H1 (cell line): ENCODE data around the gene AP2B1. TPM values are rescaled to one million over a fixed set of nuclear protein-coding genes. Genes with fewer than 3 reads are reported as not detected.

Experiments
- CHD7 ChIP-seq: fragments of 300-600 bp; sonication (generic); IDR thresholded peaks from 2 replicates; pipeline ENCODE4 v1.7.1; 2012; ENCODE audit warnings: low read length, moderate library complexity, mild to moderate bottlenecking, inconsistent platforms; ENCODE audit not compliant: insufficient replicate concordance
- EZH2 ChIP-seq: fragments of 200-600 bp; sonication (generic); IDR thresholded peaks from 2 replicates; pipeline ENCODE4 v1.7.1; 2012; ENCODE audit warnings: low read depth, mild to moderate bottlenecking, moderate library complexity, low read length, inconsistent platforms; ENCODE audit not compliant: severe bottlenecking
- MAFK ChIP-seq: IDR thresholded peaks from 2 replicates; pipeline ENCODE4 v1.6.1; 2012; ENCODE audit warnings: low read depth, mild to moderate bottlenecking, improper control_type of control experiment, low read length
- NANOG ChIP-seq: IDR thresholded peaks from 2 replicates; pipeline ENCODE4 v1.6.1; 2011; ENCODE audit warnings: low read length, low read depth, mild to moderate bottlenecking, inconsistent platforms; ENCODE audit not compliant: insufficient read depth, poor library complexity, severe bottlenecking
- RNF2 ChIP-seq: fragments of 200-900, 300-1000 bp; sonication (generic); IDR thresholded peaks from 2 replicates; pipeline ENCODE4 v1.7.1; 2016; ENCODE audit warnings: borderline replicate concordance, low read depth, mild to moderate bottlenecking, antibody characterized with exemption, low read length; ENCODE audit not compliant: poor library complexity, severe bottlenecking; ENCODE audit errors: missing control alignments
- SP2 ChIP-seq: IDR thresholded peaks from 2 replicates; pipeline ENCODE4 v1.6.1; 2012; ENCODE audit warnings: mild to moderate bottlenecking, low read length, inconsistent platforms
- TAF7 ChIP-seq: optimal IDR thresholded peaks from 2 replicates; pipeline ENCODE3; 2011; ENCODE audit warnings: low read depth, mild to moderate bottlenecking, inconsistent platforms, low read length, moderate library complexity, borderline replicate concordance
- TCF12 ChIP-seq: IDR thresholded peaks from 2 replicates; pipeline ENCODE4 v1.6.1; 2011; ENCODE audit warnings: low read depth, mild to moderate bottlenecking, low read length
- polyA plus RNA-seq, 7 experiments: library from polyadenylated mRNA; depleted of rRNA in 3 of 7; stranded (reverse) in 5 of 7; unstranded in 2 of 7; fragments of >200 nt in 5 of 7; fragments of 200-250 nt in 2 of 7; gene quantifications; 1 replicate in 5 of 7; 2 replicates in 1 of 7; 4 replicates in 1 of 7; pipeline versions ENCODE4 v1.2.1 to v1.2.3, GENCODE V29; 2011 to 2013; ENCODE audit warnings: missing spikeins in 2 of 7, mixed read lengths in 2 of 7
- total RNA-seq: library from RNA; stranded (reverse); fragmentation: NEBNext Ultra II Directional; extraction: Animal tissue kit (Norgen Biotek cat#: 25700); gene quantifications from 2 replicates; pipeline ENCODE4 v1.2.1, GENCODE V29; 2021

The AP2B1 gene
- total and polyA plus RNA-seq, 2 of the 8 experiments (the other 6 are each of a cell fraction or from before 2014, with no cell fraction given): 95.5 to 199 TPM

- no peak for TF ChIP-seq CHD7
- no peak for TF ChIP-seq EZH2
- TF ChIP-seq TCF12: no peak
- TF ChIP-seq RNF2: no peak
- TF ChIP-seq TAF7: no peak
- TF ChIP-seq SP2: no peak
- TF ChIP-seq NANOG: no peak
- TF ChIP-seq MAFK: no peak
- TF ChIP-seq, all 59 proteins: peak for 0
These were observed 151.5 kb downstream of the AP2B1 start (continued) for GRCh38 chr17:35738519-35739133.
